Dermis blood vessel endothelial cell (primary cell): ENCODE data around the gene FAM209B. TPM values are rescaled to one million over a fixed set of nuclear protein-coding genes. Genes with fewer than 3 reads are reported as not detected.
"Not testable (repeated sequence)": the region's sequence is repeated elsewhere in the genome, so short reads cannot be mapped to it uniquely, and the experiment has no call there.

Experiments
- DNase-seq: peaks from one replicate; pipeline ENCODE4 v3.0.0; 2010
- total RNA-seq: library from RNA; depleted of rRNA; stranded (reverse); fragments of >200 nt; gene quantifications from 2 replicates; pipeline ENCODE4 v1.2.3, GENCODE V29; 2014

The FAM209B gene, protein sequence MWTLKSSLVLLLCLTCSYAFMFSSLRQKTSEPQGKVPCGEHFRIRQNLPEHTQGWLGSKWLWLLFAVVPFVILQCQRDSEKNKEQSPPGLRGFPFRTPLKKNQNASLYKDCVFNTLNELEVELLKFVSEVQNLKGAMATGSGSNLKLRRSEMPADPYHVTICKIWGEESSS
- 0.33 TPM in 1 of 2 replicates, not detected in the other for total RNA-seq

DNA sequence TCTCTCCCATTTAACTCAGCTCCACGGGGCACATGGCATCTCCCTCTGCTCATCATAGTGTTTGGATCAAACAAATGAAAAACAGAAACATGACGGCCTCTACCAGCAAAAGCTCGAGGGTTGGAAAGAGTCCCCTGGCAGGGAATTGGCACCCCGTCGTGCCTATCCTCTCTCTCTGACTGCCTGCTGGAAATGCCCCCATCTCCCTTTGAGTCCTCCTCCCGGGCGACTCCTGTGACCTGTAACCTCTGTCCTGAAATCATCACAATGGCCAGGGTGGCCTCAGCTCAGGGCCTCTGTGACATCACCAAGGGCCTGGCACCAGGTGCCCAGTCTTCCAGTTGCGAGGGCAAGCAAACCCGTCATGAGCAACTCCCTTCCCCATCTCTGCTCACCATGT, at the start of gene FAM209B:
Gene FAM209B (plus strand): TSS at position 301 of the 400 bp plus-strand sequence. CDS start 96 bp downstream, at position 397.
- not testable (repeated sequence) for DNase-seq

DNA sequence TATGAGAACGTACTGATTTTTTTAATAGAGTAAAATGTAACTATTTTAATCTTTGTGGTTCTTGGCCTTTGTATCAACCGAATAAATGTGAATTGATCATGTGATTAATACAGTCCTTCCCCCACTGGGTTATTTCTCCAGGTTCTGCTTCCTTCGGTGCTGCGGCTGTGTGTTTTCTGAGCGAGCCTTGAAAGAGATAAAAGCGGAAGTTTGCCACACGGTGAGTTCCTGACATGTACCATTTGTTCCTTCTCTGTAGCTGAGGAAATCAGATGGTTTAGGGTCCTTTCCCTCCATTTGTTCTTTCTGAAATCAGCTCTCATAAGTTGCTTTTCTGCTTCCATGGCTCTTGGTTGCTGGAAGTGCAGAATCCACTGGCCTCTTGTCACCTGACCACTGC, 49.1 kb upstream of the FAM209B start:
- no peak for DNase-seq

DNA sequence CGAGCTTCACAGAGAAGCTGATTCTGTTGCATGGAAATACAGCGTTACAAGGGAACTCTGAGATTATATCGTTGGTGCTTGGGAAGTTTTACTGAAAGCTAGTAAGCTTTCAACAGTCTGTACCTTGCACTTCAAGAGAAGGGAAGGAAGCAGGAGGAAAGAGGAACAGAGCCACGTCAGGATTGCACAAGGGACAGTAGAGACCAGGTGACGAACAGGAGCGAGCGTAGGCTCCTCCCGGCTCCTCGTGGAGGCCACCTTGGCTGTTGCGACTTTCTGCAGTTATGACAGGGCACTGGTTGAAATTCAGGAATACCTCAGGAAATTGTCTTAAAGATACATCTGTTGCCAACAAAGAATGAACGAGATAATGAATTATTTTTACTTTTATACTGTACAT, 45.8 kb upstream of the FAM209B start:
- DNase-seq = no peak

DNA sequence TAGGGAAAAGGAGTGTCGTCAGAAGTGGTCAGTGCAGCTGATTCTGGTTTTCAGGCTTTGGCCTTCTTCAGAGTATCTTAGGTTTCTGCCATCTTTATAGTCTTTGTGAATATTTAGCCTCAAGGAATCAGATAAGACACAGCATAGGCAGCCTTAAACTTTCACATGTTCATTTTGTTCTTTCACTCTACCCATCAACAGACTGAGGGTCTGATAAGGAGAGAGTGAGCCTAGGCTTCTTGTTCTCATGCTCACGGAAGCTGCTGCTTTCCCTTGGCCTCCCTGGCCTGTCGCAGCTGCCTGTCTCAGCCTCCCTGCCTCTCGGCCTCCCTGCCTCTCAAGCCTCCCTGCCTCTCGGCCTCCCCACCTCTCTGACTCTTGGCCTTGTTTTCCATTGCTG, 44.5 kb upstream of the FAM209B start:
- DNase-seq = no peak

DNA sequence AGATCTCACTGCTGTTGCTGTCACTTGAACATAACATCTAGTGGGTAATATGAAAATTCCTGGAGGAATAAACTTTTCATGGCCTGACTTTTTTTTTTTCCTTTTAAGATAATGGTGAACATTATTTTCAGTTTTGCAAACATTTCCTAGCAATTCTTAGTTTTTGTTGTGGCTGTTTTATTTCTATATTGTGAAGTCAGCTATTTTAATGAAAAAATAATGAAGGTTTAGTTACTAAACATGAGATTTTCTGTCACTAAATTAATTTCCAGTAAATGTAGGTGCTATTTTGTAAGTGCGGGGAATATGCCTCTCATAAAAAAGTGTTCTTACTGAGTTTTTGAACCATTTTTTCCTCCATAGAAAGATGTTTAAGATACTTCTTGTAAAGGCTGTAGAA, 31.9 kb upstream of the FAM209B start:
- no peak for DNase-seq

DNA sequence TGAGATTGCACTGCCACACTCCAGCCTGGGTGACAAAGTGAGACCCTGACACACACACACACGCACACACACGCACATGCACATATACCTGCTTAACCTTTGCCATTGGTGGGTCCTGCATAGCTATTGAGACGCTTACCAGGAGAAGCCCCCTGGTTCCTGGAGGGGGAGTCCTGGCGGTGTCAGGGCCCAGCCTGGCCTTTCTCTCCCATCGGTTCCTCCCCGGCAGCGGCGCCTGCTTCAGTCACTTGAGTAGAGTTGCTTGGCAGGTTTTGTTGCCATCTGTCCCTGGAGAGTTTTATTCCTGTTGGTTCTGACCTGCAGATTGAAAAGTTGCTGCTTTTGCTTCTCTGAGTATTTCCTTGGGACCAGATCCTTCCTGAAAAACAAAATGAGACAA, 29.1 kb upstream of the FAM209B start:
- no peak for DNase-seq

DNA sequence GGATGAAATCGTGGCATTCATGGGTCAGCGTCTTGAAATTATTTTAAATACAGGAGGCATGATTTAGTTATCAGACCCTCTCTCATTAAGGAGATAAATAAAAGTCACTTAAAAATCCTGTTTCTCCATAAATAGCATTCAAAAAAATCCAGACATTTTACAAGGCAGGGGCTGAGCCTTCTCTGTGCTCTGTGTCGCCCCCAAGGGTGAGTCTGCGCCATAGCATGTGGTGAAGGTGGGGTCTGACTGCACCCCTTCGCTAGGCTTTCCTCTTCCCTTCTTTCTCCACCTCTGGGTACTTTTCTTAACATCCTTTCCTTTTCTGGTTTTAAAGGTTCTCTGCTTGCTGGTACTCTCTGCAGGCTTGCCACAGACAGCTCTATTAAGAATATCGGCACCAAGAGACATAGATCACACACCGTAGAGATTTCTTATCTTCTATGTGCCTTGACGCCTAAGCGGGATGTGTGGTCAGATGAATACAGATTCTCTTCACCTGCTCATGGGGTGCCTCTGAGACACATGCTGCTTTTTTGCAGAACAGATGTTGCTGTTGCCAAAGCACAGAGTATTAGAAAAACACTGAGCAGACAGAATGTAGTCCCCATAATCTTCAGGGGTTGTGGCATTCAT, 28.6 kb upstream of the FAM209B start:
- peak; percentile 30 for DNase-seq

DNA sequence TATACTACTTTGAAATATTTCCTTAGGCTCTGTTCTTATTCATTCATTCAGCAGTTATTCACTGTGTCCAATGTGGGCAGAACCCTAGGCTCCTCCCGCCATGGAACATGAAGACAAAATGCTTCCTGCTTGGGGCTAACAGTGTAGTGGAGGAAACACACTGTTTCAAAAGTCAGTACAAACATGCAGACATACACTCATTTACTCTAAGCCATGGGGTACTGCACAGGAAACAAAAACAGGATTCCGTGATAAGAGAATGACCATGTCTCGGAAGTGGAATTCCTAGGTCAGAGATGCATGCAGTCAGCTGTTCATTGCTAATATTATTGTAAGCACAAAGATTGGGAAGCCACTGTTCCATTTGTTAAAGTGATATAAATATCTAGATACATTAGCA, 26.9 kb upstream of the FAM209B start:
- DNase-seq = peak; percentile 78

DNA sequence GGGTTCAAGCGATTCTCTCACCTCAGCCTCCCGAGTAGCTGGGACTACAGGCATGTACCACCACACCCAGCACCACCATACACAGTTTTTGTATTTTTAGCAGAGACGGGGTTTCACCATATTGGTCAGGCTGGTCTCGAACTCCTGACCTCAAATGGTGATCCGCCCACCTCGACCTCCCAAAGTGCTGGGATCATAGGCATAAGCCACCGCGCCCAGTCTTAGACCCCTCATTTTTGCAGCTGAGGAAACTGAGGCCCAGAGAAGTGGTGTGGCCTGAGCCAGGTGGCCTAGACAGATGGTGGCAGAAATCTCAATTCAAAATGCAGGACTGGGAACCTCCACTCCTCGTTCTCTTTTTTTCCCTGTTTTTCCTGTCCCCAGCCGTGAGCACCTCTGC, 21.1 kb upstream of the FAM209B start:
- DNase-seq = no peak

DNA sequence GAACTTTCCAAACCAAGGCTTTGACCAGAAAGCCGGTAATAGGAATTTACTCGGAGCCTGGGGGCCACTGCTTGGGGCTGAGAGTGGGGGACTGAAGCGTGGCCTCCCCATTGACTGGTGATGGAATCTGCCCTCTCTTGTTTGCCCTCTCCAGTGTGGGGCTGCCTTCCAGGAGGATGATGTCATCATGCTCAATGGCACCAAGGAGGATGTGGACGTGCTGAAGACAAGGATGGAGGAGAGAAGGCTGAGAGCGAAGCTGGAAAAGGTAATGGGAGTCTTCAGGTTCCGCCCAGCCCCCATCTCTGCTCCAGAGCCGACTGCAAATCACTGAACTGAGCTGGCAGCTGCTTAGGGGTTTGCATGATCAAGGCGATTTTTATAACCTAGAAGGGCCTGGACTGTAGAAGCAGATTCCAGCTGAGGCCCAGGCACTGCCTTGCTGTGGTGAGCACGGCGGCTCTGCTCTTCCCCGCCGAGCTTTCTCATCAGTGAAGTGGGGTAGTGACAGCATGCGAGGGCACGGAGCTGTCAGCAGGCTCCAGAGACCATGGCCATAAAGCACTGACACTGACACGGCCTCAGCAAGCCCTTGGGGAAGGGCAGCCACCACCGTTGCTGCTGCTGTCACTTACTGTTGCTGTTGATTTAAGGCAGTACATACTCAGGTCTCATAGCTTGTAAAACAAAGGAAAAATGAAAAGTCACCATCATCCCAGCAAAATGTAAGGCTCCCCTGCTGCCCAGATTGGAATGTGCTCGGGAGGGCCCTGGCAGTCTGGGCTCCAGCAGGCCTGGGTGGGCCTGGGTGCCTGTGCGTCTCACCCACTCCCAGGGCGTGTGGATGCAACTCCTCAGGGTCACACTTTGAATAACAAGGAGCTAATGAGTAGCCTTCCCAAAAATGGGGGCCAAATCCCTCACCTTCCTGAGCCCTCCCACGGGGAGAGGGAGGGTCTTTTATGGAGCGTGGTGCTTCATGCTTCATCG, 19.6 kb upstream of the FAM209B start:
- no peak for DNase-seq

DNA sequence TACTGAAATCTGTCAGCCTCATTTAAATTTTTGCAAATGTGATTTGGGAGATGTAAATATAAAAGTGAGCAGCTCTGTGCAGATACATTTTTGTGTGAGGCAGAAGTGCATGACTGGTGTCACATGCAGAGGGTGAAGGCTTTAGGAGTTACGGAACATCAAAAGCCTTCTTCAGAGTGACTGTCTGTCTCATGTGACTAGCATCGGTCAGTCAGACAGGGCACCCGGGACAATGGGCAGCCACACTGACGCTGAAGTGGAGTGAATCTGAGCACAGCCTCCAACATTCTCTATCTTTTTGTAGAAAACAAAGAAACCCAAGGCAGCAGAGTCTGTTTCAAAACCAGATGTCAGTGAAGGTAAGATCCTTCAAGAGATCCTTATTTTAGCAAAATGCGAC, 16.4 kb upstream of the FAM209B start:
- no peak for DNase-seq

DNA sequence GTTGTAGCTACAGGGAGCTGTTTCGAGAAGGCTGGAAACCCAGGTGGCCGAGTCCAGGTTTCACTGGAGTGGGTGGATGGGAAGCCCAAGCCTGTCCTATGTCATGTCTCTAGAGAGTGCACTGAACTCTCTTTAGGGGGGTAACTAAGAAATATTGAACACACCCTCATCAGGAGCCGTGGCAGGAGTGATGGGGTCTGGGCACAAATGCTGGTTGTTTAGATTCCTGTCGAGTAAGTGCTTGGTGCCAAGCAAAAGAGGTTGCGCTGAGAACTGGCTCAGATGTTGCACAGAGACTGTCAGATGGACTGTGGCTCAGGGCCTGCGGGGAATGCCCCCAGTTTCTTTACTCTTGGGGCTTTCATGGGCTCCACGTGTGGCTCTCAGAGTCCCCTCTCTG, 15.8 kb upstream of the FAM209B start:
- no peak for DNase-seq

DNA sequence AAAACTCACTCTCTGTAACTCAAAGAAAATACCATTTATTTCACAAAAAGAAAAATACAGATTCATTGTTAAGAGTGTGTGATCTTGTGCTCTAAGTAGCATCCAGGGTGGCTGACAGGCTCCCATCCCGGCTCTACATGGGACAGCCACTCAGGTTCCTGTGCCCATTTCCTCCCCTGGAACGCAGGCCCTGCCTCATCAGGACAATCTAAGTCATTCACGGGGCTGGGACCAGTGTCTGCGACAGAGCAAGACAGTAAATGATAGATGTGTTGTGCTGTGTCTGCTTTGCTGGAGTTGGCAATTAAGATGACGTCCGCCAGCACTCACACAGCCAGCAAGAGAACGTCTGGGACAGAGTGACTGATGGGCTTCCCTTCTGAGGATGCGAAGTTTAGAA, 15.4 kb upstream of the FAM209B start:
- DNase-seq = no peak

DNA sequence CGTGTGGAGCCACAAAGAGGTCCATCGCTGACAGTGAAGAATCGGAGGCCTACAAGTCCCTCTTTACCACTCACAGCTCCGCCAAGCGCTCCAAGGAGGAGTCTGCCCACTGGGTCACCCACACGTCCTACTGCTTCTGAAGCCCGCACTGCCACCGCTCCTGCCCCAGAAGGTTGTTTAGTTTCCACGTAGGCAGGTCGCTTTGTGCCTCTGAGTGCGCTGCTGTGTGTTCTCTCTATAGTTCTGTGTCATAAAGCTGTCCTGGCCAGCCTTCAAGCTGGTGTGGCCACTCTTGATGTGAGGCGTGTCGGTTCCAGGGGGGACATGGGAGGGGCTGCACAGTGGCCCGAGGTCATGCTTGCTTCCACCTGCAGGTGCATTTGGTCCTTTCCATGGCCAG, 14.9 kb upstream of the FAM209B start:
- no peak for DNase-seq

DNA sequence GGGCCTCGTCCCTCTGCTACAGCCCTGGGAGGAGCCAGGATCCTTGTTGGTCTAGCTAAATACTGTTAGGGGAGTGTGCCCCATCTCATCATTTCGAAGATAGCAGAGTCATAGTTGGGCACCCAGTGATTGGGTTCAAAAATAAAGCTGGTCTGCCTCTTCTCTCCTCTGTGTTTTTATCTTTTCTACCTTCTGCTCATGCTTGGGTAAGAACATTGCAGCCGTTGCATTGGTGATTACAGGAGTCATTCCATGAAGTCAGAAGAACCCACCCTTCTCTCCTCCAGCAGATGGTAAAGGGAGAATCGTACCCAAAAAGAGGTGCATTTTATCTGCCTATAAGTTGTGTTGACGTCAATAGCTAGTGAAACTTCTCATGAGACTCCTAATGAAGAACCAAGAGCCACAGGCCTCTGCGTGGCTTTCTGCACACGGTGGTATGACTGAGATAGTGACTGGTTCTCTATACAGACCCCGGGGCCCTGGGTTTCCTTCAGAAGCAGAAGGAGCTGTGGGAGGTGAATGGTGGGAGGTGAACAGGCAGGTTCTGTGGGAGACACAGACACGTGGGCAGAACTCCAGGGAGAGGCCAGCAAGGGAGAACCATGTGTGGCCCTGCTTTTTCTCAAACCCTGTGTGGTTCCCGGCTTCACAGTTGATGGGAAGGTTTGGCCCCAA, 14.2 kb upstream of the FAM209B start:
- DNase-seq = no peak

DNA sequence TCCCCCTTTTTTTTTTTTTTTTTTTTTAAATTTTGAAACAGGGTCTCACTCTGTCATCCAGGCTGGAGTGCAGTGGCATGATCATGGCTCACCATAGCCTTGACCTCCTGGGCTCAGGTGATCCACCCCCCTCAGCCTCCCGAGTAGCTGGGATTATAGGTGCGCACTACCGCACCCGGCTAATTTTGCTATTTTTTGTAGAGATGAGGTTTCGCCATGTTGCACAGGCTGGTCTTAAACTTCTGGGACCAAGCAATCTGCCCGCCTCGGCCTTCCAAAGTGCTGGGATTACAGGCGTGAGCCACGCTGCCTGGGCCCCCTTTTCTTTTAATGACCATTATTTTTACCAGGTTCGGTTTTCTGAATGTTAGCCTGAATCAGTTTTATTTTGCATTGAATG, 13.5 kb upstream of the FAM209B start:
- DNase-seq = no peak

DNA sequence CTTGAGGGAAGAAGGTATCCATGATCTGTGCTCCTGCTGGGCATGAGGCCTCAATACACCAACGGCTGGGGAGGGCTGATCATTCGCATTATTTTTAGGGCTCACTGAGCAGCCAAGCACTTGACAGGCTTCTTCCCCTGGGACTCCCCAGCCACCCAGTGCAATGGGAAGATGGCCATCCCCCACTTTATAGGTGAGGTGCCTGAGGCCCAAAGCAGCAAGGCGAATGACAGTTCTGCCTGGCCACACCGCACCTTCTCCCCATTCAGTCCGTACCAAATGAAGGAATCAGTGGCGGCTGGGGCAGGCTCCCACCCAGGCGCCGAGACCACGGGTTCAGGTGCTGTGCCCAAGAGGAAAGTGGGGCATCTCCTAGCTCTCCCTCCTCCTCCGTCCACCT, 12.9 kb upstream of the FAM209B start:
- DNase-seq = no peak

DNA sequence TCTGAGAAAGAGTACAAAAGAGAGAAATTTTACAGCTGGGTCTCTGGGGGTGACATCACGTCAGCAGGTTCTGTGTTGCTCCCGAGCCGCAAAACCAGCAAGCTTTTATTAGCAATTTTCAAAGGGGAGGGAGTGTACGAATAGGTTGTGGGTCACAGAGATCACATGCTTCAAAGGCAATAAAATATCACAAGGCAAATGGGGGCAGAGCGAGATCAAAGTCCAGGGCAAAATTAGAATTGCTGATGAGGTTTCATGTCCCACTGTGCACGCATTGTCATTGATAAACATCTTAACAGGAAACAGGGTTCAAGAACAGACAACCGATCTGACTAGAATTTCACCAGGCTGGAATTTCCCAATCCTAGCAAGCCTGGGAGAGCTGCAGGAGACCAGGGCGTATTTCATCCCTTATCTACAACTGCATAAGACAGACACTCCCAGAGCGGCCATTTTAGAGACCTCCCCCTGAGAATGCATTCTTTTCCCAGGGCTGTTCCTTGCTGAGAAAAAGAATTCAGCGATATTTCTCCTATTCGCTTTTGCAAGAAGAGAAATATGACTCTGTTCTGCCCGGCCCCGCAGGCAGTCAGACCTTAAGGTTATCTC, 12.2 kb upstream of the FAM209B start:
- DNase-seq = not testable (repeated sequence)

DNA sequence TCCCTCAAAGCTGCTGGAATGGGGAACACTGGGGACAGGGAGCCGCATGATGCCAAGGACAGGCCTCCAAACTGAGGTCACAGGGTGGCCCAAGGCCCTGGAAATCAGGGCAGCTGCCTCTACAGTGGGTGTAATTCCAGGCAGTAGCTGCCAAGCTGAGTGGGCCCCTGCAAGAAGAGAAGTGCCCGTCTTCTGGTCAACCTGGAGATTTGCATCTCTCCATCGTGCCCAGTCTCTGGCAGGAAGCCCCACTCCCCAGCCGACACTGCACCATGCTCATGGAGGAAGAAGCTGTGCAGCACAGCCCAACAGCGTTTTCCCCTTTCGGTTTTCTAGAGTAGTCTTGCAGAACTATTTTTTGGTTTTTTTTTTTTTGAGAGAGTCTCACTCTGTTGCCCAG, 10.7 kb upstream of the FAM209B start:
- DNase-seq = no peak

DNA sequence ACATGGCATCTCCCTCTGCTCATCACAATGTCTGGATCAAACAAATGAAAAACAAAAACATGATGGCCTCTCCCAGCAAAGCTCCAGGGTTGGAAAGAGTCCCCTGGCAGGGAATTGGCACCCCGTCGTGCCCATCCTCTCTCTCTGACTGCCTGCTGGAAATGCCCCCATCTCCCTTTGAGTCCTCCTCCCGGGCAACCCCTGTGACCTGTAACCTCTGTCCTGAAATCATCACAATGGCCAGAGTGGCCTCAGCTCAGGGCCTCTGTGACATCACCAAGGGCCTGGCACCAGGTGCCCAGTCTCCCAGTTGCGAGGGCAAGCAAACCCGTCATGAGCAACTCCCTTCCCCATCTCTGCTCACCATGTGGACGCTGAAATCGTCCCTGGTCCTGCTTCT, 8.6 kb upstream of the FAM209B start, which contains the start of gene FAM209A:
Gene FAM209A (plus strand): TSS at position 301 of the 400 bp plus-strand sequence. CDS start 65 bp downstream, at position 366.
- not testable (repeated sequence) for DNase-seq

DNA sequence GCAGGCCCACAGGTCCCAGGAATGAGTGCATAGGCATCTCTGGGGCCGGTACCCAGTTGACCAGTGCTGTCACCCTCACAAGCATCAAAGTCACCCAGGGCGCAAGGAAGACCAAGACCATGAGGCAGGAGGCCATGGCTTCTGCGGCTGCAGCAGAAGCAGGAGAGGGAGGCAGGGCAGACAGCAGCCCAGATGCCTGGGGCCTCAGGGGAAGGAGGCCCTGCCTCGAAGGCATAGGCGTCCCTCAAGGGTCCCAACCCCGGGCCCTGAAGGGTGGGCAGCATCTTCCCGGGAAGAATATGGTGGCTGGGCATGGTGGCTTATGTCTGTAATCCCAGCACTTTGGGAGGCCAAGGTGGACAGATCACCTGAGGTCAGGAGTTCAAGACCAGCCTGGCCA, 5.5 kb upstream of the FAM209B start:
- no peak for DNase-seq

DNA sequence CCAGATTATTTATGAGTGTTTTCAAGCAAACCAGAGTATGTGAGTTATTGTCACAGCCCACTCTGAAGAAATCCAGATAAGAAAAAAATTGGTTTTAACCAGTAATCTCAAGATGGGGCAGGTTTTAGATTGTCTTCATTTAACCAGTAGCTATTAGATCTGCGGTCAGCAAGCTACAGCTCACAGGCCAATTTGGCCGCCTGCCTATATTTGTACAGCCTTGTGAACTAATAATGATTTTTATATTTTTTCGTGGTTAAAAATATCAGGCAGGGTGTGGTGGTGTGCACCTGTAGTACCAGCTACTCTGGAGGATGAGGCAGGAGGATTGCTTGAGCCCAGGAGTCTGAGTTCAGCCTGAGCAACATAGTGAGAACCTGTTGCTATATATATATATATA, 5.0 kb downstream of the FAM209B start:
- DNase-seq = no peak
